HT1080 (cell line): ENCODE measurements around the gene IL1RAPL1. TPM values are rescaled to one million over a fixed set of nuclear protein-coding genes. Genes with fewer than 3 reads are reported as not detected.
"Not testable (repeated sequence)": the region's sequence is repeated elsewhere in the genome, so short reads cannot be mapped to it uniquely, and the experiment has no call there.

Experiments
- DNase-seq: peaks from one replicate; pipeline ENCODE4 v3.0.0-alpha.2; 2015; ENCODE audit warnings: low read depth
- total RNA-seq: library from RNA; depleted of rRNA; stranded (reverse); fragments of >200 nt; shearing (Covaris generic); gene quantifications from 2 replicates; pipeline ENCODE4 v1.2.3, GENCODE V29; 2014

Gene IL1RAPL1
- total RNA-seq, 1 experiment from 2014 or later, result 2.5 TPM

DNA sequence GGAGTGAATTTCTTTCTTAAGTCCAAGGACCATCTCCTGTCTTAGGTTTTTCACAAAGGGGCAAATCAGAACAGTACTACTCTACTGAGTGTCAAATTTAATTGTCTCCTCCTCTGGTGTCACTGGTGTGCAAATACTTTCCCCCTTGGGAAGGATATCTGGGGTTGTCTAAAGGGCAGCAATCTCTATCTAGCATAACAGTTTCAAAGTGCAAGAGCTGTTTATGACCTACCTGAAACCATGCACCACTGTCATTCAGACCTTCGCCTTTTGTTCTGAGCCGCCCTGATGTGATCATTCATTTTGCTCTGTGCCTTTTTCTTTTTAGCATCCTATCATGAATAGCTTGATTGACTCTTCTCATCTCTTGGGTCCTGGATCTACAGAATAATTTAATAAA, 39.3 kb downstream of the IL1RAPL1 start:
- no peak for DNase-seq

DNA sequence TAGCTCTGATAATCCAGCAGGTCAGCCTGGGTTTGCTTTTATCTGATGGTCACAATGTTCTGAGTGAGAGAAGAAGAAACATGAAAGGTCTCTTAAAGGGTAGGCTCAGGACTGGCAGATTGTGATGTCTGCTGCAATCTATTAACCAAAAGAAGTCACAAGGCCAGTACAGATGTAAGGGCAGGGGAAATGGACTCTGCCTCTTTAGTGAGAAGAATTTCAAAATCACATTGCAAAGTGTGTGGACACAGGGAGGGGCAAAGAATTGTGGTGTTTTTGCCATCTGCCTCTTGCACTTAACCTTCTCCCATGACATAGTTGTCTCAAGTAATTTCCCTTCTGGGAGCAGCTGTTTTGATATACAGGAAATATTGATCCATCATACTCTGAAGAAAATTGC, 40.9 kb downstream of the IL1RAPL1 start:
- no peak for DNase-seq

DNA sequence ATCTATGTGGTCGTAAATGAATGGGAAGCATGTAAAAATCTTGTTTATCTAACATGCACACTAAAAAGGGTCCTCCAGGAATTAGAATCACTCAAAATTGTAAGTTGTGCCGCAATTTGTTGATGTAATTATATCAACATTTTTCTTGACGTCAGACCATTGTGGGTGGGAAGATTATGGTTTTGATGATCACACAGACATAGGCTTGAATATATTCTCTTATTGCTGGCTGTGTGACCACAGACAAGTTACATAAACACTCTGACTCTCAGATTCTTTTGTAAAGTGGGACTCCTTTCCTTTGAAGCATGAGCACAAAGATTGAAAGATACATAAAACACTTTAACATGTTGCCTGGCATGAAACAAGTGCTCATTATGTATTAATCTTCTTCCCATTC, 51.5 kb downstream of the IL1RAPL1 start:
- no peak for DNase-seq

DNA sequence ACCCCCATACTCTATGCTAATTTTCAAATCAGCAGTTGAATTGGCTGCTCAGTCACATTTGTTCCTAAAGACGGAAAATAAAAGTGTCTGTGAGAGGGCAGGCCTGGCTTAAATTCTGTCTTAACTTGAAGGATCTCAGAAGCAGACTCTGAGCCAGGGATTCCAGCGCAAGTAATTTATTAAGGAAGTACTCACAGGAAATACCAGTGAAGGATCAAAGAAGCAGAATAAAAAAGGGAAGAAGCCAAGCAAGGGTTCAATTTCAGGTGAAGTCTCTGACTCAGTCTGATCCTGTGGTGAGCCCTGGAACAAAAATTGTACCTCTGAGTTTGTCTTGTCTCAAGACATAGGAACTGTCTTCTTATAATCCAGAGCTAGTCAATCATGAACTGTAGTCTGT, 52.2 kb downstream of the IL1RAPL1 start:
- DNase-seq, result peak; percentile 50

DNA sequence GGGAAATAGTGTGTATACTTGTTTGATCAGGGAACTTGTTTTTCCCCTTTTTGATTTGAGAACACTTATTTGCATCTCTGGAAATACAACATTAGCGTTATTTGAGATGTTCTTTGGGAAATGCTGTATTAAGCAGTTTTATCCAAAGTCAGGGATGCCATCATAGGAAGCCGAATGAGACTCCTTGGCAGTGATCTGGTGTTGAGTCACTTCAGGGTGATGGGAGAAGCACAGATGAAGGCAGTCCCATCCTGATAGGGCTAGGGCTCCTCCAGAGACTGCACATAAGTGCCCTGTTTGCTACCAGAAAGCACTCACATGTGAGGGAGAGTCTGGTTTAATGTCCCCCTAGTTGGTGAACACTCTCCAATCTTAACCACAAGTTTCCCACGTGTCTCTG, 62.3 kb downstream of the IL1RAPL1 start:
- peak; percentile 0 for DNase-seq

DNA sequence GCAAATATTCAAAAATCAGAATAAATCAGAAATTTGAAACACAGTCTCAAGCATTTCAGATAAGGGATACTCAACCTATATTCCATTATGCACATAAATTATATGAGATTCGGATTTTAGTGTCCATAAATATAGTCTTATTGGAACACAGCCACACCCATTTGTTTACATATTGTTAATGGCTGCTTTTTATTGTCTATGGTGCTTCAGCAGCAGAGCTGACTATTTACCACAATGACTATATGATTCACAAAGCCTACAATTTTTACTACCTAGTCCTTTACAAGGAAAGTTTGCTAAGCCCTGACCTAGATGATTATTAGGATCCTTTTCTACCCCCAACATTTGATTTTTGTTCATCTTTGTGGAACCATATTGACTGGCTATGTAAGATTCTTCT, 63.9 kb downstream of the IL1RAPL1 start:
- DNase-seq, result no peak

DNA sequence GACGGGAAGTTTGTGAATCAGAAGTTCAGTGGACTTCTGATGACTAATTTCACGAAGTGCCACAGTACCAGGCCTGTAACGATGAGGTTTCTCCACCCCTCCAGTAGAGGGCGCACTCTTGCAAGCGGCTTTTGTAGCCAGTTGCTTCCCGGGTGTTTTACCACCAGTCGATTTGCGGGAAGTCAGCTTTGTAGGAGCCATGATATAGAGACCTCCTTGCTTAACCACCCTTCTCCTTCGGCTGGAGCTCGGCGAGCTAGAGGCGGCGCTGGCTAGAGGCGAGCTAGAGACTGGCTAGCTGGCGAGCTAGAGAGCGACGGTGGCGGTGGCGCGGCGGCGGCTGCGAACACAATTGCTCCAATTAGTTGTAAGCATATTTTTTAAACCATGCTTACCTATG, 72.0 kb downstream of the IL1RAPL1 start:
- DNase-seq, result peak; percentile 0

DNA sequence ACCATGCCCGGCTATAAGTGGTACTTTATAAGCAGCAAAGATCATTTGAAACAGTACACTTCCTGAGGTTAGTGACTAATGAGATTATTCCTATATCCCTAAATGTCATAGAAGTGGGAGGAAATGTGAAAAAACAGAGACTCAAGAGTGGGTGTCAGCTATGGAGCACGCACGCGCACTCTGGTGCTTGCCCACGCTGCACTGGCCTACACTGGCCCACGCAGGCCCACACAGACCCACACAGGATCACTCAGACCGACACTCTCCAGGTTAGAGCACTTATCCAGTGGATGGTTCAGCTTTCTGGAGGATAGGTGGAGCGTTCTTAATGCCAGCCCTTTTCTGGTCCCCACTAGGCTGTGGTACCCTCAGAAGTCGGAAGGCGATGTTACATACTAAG, 78.5 kb downstream of the IL1RAPL1 start:
- DNase-seq, result no peak

DNA sequence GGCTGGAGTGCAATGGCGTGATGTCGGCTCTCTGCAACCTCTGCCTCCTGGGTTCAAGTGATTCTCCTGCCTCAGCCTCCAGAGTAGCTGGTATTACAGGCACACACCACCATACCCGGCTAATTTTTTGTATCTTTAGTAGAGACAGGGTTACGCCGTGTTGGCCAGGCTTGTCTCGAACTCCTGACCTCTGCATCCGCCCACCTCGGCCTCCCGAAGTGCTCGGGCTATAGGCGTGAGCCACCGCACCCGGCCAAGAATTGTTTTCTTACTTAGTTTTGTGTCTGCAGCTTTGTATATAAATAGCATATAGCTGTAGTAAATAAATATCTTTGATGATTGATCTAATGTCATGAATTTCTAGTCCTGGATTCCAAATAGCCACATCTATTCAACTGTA, 81.1 kb downstream of the IL1RAPL1 start:
- DNase-seq, result no peak

DNA sequence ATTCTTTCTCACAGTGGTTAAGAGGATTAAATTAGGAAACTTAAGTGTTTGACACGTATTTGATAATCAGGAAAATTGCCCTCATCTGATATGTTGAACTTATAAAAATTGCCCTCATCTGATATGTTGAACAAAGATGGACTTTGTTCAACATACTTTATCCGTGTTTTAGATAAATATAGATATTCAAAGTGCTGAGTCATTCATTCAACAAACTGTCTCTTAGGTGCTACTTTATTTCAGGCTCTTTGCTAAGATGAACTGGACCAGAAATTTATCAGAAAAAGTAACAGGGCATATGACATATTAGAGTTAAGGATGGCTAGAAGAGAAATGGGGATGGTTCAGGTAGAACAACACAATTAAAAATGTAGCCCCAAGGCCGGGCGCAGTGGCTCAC, 81.7 kb downstream of the IL1RAPL1 start:
- DNase-seq, result no peak

DNA sequence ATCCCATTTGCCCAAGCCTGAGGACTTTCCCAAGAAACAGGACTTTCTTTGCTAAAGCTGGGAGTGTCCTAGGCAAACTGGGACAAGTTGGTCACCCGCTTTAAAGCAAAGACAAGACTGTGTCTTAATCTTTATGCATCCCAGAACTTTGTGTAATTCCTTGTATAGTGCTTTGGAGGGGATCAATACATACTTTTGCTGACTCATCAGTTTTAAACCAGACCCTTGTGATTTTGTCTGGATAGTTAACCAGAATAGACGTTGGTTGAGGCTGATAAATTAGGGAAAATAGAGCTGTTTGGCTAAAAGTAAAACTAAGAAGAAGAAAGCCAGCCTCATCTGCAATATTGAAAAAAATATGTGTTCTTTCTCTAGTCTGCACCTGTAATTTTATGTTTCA, 82.8 kb downstream of the IL1RAPL1 start:
- no peak for DNase-seq

DNA sequence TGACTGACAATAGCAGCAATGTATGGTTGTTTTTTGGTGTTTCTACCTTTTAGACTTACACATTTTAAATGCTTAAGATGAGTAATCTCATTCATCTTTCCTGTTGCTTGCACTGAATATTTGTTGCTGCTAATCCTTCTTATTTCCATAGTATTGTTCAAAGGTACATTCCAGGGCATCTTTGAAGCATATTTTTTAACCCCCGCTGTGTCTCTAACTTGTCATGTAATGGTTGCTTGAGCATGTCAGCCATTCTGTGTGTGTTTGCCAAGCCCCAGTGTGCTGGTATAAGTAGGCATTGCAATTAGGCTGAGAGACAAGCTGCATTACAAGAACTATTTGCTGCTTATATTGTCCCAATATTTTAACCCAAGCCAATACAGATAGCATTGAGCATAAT, 87.9 kb downstream of the IL1RAPL1 start:
- DNase-seq, result no peak

DNA sequence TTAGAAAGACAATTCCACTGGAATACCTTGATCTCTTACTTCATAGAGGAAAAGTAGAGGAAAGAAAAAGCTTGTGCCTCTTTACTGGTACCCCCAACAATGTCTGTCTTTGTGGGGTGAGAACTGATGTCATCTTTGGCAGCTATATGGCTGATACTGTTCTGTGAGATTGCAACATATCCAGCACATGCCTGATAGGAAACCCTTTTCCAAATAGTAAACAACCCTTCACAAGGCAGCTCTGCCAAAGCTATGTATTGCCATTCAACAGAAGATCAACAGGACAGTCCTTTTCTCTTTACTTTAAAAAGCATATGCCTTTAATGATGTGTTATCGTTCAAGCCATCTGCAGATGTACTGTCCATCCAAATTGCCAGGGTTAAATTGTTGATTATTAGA, 105.9 kb downstream of the IL1RAPL1 start:
- DNase-seq, result no peak

DNA sequence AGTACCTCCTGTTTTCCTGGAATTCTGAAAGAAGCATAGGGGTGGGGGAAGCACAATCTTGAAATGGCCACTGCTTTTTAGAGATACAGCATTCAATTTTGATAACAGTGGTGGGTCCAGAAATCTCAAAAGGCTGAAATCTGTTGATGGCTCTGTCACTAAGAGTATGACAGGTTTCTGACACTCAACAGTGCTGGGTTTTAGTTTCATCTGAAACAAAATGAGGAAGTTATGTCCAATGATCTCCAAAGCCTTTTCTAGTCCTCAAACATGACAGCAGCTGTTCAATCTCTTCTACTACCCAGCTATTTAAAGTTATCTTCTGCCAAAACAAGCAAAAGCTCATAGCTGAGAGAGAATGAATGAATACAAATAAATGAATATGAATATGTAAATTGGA, 110.5 kb downstream of the IL1RAPL1 start:
- DNase-seq, result no peak

DNA sequence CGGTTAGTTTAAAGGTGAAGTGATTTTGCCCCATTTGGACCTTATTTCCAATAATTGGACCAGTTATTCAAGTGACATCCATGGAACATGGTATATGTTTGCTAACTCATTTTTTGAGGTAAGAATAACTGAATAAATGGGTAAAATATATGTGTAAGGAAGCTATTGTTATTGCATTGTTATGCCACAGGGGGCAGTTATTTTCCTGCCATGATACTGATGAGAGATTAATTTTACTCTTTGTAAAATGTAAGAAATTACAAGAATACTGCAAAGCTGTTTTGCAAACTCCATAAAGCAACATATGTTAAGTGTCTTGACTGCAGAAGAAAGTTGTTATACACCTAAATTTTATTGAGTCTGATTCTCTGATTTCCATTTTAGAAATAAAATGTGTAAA, 114.0 kb downstream of the IL1RAPL1 start:
- DNase-seq, result no peak

DNA sequence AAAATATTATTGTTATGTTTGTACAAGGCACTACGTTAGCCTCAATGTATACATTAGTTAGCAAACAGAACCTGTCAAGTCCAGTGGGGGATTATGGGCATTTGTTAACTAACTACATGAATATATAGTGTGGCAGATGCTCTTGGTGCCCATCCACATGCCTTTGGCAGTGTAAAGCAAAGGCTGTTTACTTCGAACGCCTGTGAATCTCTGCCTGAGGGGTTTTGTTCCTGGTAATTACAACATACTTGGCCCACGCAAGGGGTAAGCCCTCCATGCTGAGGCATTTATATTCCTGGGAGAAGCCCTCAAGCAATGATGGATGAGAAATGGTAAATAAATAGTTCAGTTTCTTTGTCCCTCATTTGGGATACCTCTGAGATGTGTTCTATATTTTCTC, 119.7 kb downstream of the IL1RAPL1 start:
- DNase-seq, result no peak

DNA sequence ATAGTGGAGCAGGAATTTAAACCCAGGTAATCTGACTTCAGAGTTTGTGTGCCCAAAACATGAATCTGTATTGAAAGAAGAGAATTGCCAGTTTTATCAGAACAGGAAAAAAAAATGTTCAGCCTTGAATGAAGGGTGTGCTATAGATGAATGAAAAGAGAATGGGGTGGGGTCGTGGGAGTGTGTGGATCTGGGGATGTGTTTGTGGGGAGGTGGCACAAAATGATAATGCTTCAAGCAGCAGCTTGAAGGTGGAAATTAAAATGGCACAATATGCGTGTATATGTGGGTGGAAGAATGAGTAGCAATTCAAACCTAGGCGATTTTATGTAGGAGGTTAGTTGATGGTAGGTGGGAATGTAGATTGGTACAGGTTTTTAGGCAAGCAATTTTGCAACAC, 122.2 kb downstream of the IL1RAPL1 start:
- no peak for DNase-seq

DNA sequence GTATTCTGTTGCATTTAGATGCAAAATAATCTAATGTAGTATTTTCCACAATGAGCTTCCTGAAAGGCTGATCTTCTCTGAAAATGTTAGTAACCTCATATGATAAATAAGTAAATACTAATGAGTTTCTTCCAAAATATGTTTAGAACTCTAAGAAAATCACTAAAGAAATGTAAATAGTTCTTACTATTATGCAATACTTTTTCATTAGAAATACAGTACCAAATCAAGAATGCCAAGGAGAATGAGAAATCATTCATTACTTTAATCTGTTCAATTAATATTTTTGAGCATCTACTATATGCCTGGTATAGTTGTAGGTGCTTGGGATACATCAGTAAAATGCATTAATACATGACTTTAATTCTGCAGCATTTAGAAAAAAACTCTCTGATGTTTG, 130.6 kb downstream of the IL1RAPL1 start:
- DNase-seq, result no peak

DNA sequence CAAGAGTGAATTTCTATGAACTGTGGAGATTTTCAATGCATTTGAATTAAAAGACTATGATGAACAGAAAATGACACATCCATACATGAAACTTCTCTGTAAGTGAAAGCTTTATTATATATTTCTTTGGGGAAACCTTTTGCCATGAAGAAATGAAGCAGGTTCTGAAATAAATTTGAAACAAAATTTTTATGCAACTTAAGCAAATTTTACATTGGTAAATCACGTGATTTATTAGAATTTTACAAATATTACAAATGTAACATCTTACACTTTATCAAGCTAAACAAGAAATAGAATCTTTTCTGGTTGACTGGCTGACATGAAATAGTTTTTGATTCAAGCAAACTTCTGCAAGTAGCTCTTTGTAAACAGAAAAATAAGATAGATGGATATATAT, 131.2 kb downstream of the IL1RAPL1 start:
- DNase-seq, result no peak

DNA sequence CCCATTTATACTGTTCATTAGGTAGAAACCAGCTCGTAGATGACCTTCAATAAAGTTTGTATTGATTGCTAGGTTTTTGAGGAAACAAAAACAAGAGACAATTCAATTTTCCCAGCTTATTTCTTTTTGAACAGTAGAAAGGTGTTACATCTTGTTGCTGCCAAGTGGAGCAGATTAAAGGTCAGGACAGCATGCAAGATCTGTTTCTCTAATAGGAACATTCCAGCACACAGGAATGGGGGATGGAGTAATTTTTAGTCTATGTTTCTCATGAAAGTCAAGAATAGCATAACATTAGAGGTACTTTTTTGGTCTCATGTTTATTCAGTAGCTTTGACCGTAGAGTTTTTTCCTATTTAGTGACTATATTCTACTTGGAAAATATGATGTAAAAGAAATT, 132.4 kb downstream of the IL1RAPL1 start:
- DNase-seq, result no peak

DNA sequence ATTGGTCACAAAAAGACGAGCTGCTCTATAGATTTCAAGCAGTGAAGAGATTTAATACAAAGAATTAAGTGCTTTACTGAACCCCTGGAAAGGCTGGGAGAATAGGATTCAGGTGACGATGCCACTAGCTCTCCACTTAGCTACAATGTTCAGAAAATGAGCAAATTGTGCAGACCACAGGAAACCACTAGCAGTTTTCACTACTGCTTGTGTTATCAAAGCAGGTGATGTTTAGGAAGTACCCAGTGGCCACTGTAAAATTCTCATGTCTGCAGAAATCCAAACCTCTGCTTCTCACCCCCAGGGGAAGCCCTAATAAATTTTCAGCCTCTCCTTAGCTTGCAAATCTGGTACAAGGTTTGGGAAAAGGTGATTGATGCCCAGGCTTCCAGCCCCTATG, 165.1 kb downstream of the IL1RAPL1 start:
- DNase-seq, result no peak

DNA sequence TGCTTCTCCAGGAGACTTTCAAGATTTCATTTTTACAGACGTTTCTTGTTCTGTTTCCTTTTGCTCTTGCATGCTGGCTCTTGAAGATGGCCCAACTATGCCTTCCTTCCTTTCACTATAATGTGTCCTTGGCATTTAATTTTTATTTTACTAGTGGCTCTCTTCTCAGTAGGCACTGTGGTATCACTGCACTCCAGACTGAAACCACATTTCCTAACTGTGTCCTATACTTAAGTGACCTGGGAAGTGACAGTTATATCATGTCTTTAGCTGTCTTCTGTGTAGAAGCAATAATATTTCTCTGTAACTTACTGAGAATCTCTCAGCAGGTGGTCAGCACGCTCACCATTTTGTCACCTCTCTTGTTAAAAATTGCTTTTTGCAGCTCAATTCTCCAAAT, 168.9 kb downstream of the IL1RAPL1 start:
- no peak for DNase-seq

DNA sequence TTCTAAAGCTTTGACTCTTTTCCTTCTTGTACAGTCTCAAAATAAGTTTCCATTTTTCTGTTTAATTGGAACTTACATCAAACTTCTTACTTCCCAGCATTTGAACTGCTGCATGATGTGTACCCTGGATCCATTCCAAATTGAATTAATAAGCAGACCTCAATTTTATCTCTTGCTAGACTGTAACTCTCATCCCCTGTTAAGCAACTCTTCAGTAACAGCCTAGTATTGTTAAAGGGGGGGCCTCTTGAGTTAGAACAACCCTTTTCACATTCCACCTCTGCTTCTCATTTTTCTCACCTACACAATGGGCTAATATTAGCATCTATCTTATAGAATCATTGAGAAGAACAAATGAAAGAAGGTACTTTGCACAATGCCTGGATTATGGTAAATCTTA, 169.4 kb downstream of the IL1RAPL1 start:
- DNase-seq, result no peak

DNA sequence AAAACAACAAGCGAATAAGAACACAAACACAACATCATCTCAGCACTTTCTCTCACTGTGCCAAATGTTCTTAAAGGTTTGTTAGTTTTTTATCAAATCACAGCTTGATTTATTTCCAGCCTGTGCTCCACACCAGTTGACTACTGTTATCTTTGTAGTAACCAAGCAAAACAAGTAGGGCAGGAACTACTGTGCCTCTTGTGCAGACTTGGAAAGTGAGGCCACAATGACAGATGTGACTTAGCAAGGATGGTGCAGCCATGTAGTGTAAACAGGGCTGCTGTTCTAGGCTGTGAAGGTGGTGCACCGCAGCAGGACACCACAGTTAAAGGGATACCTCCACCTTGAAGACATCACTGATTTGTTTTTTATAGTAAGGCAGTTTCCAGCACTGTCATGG, 170.0 kb downstream of the IL1RAPL1 start:
- DNase-seq, result no peak

DNA sequence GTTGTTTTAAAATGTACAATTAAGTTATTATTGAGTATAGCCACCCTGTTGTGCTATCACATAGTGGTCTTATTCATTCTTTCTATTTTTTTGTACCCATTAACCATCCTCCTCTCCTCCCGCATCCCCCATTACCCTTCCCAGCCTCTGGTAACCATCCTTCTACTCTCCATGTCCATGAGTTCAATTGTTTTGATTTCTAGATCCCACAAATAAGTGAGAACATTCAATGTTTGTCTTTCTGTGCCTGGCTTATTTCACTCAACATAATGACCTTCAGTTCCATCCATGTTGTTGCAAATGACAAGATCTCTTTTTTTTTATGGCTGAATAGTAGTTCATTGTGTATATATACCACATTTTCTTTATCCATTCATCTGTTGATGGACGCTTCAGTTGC, 179.3 kb downstream of the IL1RAPL1 start:
- not testable (repeated sequence) for DNase-seq
